ENCODE data around the gene MTRFR.

DNA sequence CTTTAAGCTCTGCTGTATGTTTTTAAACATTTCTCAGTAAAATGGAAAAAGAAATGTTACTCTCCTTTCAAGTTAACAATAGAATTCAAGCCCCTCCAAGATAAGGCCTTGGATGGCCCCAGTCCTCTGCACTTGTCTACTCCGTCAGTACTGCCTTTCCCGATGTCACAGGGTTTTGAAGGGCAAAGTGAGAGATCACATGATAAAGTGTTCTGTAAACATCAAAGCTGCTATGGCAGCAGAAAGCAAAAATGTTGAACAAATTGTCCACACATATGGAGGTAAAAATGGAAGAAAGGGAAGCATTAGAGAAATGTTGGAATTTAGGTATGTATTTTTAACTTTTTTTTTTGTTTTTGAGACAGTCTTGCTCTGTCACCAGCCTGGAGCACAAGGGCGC is 71.9 kb downstream of the MTRFR start:
- TF ChIP-seq, protein P1, sequence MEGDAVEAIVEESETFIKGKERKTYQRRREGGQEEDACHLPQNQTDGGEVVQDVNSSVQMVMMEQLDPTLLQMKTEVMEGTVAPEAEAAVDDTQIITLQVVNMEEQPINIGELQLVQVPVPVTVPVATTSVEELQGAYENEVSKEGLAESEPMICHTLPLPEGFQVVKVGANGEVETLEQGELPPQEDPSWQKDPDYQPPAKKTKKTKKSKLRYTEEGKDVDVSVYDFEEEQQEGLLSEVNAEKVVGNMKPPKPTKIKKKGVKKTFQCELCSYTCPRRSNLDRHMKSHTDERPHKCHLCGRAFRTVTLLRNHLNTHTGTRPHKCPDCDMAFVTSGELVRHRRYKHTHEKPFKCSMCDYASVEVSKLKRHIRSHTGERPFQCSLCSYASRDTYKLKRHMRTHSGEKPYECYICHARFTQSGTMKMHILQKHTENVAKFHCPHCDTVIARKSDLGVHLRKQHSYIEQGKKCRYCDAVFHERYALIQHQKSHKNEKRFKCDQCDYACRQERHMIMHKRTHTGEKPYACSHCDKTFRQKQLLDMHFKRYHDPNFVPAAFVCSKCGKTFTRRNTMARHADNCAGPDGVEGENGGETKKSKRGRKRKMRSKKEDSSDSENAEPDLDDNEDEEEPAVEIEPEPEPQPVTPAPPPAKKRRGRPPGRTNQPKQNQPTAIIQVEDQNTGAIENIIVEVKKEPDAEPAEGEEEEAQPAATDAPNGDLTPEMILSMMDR (optimal IDR thresholded peaks at IDR 0.05 in 1 of 3, IDR thresholded peaks at IDR 0.05 in 1 of 3, conservative IDR thresholded peaks at IDR 0.05 in 1 of 3; ENCODE audit: extremely low read depth in 1 of 3, insufficient read depth in 2 of 3, low read length in 3 of 3): no peak
- TF ChIP-seq EZH2 (IDR thresholded peaks at IDR 0.05; ENCODE audit: low read length): no peak

Measured in keratinocyte (primary cell).